Stimulated activated CD8-positive, alpha-beta memory T cell treated with anti-CD3 and anti-CD28 coated beads, Interleukin-4, amount 100 ng/mL, for 1 hour (primary cell): ENCODE measurements around the gene SULT1A2.
A peak's percentile ranks its signal among the peaks of the same experiment; 100 is the strongest.
"Not testable (repeated sequence)": the region's sequence is repeated elsewhere in the genome, so short reads cannot be mapped to it uniquely, and the experiment has no call there.

Experiments
- DNase-seq, 2 donors: peaks; one replicate each; pipeline ENCODE4 v3.0.0-alpha.2; 2020; ENCODE audit warnings: low read depth in 2 of 2, low spot score in 1 of 2

The SULT1A2 gene

GRCh38 chr16:28596840-28597691 lies at the start of gene SULT1A2:
TSS of gene SULT1A2 (minus strand) at chr16:28597050. CDS start at chr16:28595930, 1,120 bp downstream.
- DNase-seq = no peak

GRCh38 chr16:28639959-28640358 lies 43.1 kb upstream of the SULT1A2 start:
- not testable (repeated sequence) for DNase-seq

GRCh38 chr16:28638359-28638758 lies 41.5 kb upstream of the SULT1A2 start:
- not testable (repeated sequence) for DNase-seq

- DNase-seq = not testable (repeated sequence)
These were observed 40.9 kb upstream of the SULT1A2 start, which contains the start of gene NPIPB8 for GRCh38 chr16:28637765-28638164. TSS of gene NPIPB8 (plus strand) at chr16:28638065. CDS start at chr16:28638361, 296 bp downstream.

- not testable (repeated sequence) for DNase-seq
These were observed 39.4 kb upstream of the SULT1A2 start for GRCh38 chr16:28636093-28636823.

- not testable (repeated sequence) for DNase-seq
These were observed 34.1 kb upstream of the SULT1A2 start for GRCh38 chr16:28630905-28631304.

GRCh38 chr16:28623172-28623711 lies 26.4 kb upstream of the SULT1A2 start:
- peak in 1 of 2 donors; percentile 25 for DNase-seq

- DNase-seq = not testable (repeated sequence)
These were observed 25.8 kb upstream of the SULT1A2 start for GRCh38 chr16:28622532-28623171.

GRCh38 chr16:28621481-28622155 lies 24.8 kb upstream of the SULT1A2 start:
- no peak for DNase-seq

GRCh38 chr16:28620316-28620715 lies 23.5 kb upstream of the SULT1A2 start:
- DNase-seq = not testable (repeated sequence)

- DNase-seq = no peak
These were observed 21.0 kb upstream of the SULT1A2 start for GRCh38 chr16:28617874-28618273.

- no peak for DNase-seq
These were observed 19.8 kb upstream of the SULT1A2 start for GRCh38 chr16:28616636-28617035.

GRCh38 chr16:28616224-28616577 lies 19.4 kb upstream of the SULT1A2 start:
- not testable (repeated sequence) for DNase-seq

GRCh38 chr16:28615486-28616223 lies 18.8 kb upstream of the SULT1A2 start:
- not testable (repeated sequence) for DNase-seq

GRCh38 chr16:28614561-28614960 lies 17.7 kb upstream of the SULT1A2 start:
- DNase-seq = not testable (repeated sequence)

GRCh38 chr16:28613912-28614311 lies 17.1 kb upstream of the SULT1A2 start:
- DNase-seq = not testable (repeated sequence)

GRCh38 chr16:28612359-28613280 lies 15.8 kb upstream of the SULT1A2 start:
- DNase-seq = not testable (repeated sequence)

GRCh38 chr16:28610595-28611191 lies 13.8 kb upstream of the SULT1A2 start:
- no peak for DNase-seq
